ENCODE data around the gene PRPF38B.

The PRPF38B gene

DNA sequence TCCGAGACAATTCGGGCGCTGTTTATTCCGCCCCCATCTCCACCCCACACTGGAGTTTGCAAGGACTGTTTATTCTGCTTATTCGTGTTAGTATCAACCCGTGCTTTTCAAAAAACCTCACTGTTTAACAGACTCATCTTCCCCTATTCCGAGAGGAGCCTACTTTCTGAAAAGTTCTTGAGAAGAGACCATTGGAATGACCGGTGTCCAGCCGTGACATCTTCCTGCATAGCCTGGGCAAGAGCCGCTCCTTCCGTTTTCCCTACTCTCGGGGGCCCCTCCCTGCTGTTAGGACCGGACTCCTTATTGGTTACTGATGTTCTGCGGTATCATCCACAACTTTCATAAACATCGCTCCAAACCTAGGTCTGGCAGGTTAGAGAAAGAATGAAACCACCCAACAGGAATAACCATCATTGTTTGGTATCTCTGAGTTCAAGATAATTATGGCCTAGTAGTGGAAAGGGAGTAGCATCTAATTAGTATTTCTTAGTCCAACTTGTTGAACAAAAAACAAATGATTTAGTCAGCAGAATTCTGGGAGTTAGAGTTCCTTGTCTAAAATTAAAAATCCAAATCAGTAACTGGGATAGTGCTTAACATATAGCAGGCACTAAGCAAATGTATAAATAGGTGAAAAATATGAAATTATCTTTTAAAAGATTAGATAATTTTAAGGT is 55.2 kb downstream of the PRPF38B start:
- in situ Hi-C loops (cut with MboI; ENCODE audit: low pct_unique_long_range_greater_than_20kb, low sequenced_read_pairs, unreplicated experiment): no loop called here
- TF ChIP-seq, protein P1, sequence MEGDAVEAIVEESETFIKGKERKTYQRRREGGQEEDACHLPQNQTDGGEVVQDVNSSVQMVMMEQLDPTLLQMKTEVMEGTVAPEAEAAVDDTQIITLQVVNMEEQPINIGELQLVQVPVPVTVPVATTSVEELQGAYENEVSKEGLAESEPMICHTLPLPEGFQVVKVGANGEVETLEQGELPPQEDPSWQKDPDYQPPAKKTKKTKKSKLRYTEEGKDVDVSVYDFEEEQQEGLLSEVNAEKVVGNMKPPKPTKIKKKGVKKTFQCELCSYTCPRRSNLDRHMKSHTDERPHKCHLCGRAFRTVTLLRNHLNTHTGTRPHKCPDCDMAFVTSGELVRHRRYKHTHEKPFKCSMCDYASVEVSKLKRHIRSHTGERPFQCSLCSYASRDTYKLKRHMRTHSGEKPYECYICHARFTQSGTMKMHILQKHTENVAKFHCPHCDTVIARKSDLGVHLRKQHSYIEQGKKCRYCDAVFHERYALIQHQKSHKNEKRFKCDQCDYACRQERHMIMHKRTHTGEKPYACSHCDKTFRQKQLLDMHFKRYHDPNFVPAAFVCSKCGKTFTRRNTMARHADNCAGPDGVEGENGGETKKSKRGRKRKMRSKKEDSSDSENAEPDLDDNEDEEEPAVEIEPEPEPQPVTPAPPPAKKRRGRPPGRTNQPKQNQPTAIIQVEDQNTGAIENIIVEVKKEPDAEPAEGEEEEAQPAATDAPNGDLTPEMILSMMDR (IDR thresholded peaks at IDR 0.05; ENCODE audit: extremely low read depth, insufficient read depth, missing control alignments): no peak
- peak; percentile 29 for DNase-seq (ENCODE audit: low spot score)

DNA sequence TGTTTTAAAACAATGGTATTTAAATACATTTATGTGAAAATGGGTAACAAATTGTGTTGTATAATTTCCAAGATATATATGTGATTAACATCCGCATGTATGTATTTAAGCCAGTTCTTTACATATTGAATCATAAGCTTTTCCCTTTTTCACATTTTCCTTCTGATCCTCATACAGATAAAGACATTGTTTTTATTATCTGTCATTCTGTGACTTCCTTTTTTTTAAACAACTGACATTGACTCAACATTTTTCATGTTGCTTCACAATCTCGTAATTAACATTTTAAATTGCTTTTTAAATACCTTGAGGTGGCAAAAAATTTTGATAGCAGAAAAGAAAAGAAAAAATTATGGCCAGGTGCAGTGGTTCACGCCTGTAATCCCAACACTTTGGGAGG is 55.8 kb downstream of the PRPF38B start:
- no peak for DNase-seq (ENCODE audit: low spot score)
- in situ Hi-C loops (cut with MboI; ENCODE audit: low pct_unique_long_range_greater_than_20kb, low sequenced_read_pairs, unreplicated experiment): no loop called here
- TF ChIP-seq, protein P1 (IDR thresholded peaks at IDR 0.05; ENCODE audit: extremely low read depth, insufficient read depth, missing control alignments): no peak

DNA sequence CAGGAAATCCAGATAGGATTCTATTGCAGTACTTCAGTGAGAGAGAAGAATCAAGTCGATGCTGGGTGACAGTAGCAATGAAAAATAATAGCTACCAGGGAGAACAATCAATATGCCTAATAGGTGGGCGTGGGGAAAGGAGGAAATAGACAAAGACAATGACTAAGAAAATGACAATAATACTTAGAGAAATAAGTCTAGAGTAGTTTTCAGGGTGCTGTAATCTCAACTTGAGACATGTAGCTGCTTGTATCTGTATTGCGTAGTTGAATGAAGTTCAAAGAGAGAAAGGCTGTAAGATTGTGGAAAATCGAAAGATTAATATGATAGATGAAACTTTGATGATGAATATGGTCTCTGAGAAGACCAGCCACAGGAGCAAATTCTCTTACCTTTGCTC is 57.0 kb downstream of the PRPF38B start:
- in situ Hi-C loops (cut with MboI; ENCODE audit: low pct_unique_long_range_greater_than_20kb, low sequenced_read_pairs, unreplicated experiment): no loop called here
- no peak for DNase-seq (ENCODE audit: low spot score)
- TF ChIP-seq, protein P1 (IDR thresholded peaks at IDR 0.05; ENCODE audit: extremely low read depth, insufficient read depth, missing control alignments): no peak

DNA sequence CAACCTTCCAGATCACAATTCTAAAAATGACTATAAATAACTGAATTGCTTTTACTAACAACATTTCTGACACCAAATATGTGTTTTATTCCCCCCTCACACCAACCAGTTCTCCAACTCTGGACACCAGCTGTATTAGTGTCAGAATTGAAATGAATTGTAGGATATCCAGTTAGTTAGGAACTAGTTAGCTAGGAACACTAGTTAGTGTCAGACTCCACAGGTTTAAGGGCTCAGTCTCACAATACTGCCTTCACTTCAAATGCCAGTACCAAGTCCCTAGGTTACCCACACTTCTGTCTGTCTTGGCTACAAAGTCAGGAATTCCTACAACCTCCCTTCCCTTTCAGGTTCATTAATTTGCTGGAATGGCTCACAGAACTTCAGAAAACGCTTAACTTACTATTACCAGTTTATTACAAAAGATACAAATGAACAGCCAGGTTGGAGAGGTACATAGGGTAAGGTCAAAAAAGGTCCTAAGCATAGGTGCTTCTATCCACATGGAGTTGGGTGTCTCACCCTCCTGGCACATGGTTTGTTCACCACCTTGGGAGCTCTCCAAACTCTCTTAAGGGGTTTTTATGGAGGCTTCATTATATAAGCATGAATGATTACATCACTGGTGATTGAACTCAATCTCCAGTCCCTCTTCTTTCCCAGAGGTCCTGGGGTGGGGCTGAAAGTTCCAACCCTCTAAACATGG is 58.5 kb downstream of the PRPF38B start:
- TF ChIP-seq, protein P1 (IDR thresholded peaks at IDR 0.05; ENCODE audit: extremely low read depth, insufficient read depth, missing control alignments): no peak
- DNase-seq (ENCODE audit: low spot score): no peak
- in situ Hi-C loops (cut with MboI; ENCODE audit: low pct_unique_long_range_greater_than_20kb, low sequenced_read_pairs, unreplicated experiment): no loop called here

All from GM13977 (cell line).